GM12801 (cell line): Measurements from ENCODE around the gene SND1.

Experiments
- TF ChIP-seq, protein P1 (sequence below): IDR thresholded peaks from one replicate; pipeline ENCODE4 v1.5.1; 2011; ENCODE audit warnings: control low read depth; ENCODE audit not compliant: insufficient read length; ENCODE audit errors: extremely low read depth

The SND1 gene

DNA sequence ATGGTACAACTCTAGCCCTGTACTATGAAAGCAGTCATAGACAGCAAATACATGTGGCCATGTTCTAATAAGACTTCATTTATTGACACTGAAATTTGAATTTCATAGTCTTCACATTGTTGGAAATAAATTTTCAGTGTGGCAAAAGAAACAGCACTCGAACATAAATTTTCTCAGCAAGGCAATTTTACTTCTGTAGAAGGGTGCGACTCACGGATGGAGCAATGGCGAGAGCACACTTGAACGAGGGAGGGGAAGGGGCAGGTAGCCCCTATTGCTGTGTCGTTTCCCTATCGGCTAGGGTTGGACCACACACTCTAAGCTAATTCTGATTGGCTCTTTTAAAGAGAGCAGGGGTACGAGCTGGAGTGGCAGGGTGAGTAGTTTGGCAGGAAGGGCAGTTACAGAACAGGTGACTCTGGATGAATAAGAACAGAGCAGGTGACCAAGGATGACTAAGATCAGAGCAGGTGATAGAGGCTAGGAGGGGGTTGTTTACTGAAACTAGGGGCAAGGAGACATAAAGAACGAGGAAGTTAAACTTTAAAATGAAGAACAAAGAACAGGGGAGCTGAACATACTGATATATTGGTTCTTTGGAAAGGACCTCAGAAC, 327.2 kb downstream of the SND1 start:
- TF ChIP-seq, protein P1, sequence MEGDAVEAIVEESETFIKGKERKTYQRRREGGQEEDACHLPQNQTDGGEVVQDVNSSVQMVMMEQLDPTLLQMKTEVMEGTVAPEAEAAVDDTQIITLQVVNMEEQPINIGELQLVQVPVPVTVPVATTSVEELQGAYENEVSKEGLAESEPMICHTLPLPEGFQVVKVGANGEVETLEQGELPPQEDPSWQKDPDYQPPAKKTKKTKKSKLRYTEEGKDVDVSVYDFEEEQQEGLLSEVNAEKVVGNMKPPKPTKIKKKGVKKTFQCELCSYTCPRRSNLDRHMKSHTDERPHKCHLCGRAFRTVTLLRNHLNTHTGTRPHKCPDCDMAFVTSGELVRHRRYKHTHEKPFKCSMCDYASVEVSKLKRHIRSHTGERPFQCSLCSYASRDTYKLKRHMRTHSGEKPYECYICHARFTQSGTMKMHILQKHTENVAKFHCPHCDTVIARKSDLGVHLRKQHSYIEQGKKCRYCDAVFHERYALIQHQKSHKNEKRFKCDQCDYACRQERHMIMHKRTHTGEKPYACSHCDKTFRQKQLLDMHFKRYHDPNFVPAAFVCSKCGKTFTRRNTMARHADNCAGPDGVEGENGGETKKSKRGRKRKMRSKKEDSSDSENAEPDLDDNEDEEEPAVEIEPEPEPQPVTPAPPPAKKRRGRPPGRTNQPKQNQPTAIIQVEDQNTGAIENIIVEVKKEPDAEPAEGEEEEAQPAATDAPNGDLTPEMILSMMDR: no peak

DNA sequence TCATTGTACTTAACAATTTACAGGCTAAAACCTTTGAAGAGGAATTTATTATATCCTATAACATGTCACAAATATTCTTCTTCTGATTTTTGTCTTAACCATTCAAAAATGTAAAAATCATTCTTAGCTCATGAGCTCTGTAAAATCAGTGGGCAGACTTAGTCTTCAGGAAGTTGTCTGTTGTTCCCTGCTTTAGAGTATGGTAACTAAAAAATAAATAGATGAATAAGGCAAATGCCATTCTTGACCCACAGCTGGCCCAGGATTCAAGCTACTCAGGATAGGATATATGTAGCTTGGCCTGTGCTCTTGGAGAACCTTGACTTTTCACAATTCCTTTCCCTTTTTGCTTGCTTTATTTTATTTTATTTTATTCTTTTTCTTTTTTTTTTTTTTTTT, 327.7 kb downstream of the SND1 start:
- TF ChIP-seq, protein P1: no peak

DNA sequence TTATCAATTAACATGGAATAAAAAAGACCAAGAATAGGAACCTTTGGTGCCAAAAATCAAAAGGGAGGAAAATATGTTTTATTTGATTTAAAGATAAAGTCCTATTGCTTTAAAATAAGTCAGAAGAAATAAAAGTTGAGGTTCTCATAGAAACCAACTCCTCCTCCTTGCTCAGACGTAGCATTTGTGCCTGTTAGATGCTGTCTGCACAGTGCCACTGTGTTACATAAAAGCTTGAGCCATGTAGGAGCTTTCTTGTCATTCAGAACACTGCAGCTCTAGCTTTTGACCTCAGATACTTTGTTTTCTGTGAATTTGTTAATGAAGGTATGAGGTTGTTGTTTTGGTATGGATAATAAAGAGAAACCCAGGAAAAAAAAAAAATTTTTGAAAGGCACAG, 328.9 kb downstream of the SND1 start:
- TF ChIP-seq, protein P1: no peak

DNA sequence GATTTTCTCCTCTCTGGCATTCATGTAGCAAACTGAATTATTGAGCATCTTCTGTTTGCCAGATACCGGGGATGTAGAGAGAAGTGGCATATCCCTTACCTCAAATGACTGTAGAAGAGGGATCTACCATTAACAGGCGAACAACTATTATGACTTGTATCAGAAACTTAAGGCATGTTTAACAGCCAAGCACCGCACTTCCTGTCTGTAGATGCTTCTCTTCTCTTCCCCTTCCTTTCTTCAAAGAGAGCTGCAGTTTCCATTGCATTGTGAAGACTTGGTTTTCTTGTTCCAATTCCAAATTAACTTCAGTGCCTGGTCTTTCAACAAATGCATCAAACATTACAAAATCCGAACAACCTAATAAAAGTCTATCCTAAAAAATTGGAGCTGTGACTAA, 330.0 kb downstream of the SND1 start:
- TF ChIP-seq, protein P1: no peak

DNA sequence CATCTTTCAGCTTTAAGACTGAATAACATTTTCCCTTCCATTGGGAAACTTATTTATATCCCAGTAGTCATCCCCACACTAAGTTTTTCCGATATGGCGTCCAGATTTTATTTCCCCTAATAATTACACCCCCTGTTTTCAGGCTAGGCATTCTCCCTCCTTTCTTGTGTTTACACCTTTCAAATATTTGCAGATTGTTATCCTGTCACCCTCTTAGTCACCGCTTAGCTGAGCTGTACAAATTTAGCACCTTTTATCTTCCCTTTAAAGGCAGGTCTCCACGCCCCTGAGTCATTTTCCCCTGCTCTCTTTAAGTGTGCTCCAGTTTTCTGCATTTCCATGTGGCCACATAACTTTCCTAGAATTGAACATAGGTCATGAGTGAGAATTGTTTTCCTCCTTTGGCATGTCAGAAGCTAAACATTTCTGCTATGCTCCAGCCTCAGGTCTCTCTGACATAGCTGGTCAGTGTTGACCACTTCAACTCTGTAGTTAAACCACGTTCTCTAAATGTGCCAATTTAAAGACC, 331.9 kb downstream of the SND1 start:
- TF ChIP-seq, protein P1: no peak

DNA sequence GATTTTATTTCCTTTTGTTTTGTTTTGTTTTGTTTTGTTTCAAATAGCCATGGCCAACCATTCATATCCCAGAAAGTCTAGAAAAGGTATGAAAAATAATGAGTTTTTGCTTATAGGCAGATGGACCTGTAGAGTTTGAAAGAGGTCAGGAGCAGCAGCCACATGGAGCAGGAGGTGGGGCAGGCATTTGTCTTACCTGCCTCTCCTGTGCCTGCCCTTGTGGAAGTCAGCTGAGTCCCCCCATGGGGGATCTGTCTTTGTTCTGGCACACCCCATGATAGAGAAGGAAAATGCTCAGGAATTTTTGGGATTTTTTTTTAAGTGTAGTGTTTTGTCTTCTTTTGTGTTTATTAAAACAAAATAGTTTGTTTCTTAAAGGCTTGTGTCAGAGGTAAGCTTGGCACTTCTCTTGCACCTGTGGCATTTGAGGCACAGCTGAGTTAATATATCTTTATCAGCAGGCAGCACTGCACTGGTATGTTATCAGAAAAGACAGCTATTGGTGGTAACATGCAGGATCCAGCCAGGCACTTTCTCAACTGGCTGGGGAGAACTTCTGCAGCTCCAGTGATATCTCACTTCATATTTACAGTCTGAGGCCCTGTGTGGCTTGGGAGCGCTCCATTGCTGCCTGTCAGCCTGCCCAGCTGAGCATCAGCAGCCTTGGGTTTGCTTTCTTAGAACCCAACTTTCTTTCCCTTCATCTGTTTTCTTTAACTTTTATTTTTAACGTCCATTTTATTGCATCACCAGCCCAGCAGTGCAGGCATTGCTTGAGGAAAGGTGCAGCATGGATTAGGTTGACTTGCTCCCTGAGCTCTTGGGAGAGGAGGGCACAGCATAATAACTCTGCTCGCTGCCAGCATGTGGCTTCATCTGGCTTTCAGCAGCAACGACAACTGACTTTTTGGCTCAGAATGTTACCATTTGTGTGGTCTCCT, 334.9 kb downstream of the SND1 start:
- TF ChIP-seq, protein P1: no peak

DNA sequence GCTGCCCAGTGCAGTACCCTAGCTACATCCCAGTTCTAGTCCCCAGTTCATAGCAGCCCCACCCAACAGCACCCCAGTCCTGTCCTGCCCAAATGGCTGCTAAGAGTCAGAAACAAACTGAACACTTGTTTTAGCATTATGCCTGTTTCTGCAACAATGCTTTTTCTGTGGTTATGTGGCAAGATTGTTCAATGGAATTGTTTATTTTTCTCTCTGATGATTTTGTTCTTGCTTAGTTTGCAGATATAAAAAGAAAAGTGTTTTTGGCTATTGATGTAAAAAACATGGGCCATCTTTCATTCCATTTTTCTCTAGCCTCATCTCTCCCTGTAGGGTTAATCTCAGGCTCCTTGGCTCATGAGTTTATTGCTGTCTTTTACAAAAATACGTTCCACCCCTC, 336.8 kb downstream of the SND1 start:
- TF ChIP-seq, protein P1: no peak
